GM12878 (cell line): ENCODE results near the gene PYGM. TPM values are rescaled to one million over a fixed set of nuclear protein-coding genes. Genes with fewer than 3 reads are reported as not detected.

Source experiments
- ATAC-seq: fragments of 200-7000 bp; cut with Tn5 transposase; 3 replicates; pipeline ENCODE4 v1.9.1; 2020; ENCODE audit warnings: mild to moderate bottlenecking, moderate library complexity
- BruUV-seq: library from RNA; stranded (reverse); fragments of 400-500 nt; replicated peaks from 2 replicates; lab custom pipeline; 2021; lab: Mats Ljungman, UMichigan
- CTCF ChIA-PET: fragments of 300-600 bp; sonication (Branson Sonifier 250); formaldehyde crosslinking; extraction: SDS; loops from one replicate; lab custom pipeline; 2021; ENCODE audit warnings: inconsistent platforms; lab: Yijun Ruan, JAX
- POLR2A ChIA-PET: fragments of 350-600 bp; formaldehyde crosslinking; extraction: SDS; loops from one replicate; lab custom pipeline; 2021; ENCODE audit warnings: inconsistent platforms; lab: Charles Lee
- RAD21 ChIA-PET: fragments of 300-600 bp; sonication (Branson Sonifier 250); formaldehyde crosslinking; loops from one replicate; lab custom pipeline; 2023; ENCODE audit warnings: antibody characterized with exemption; ENCODE audit not compliant: unreplicated experiment; lab: Charles Lee
- SMC1A ChIA-PET: fragments of 300-600 bp; sonication (Branson Sonifier 250); formaldehyde crosslinking; loops from one replicate; lab custom pipeline; 2023; ENCODE audit not compliant: unreplicated experiment, uncharacterized antibody; lab: Charles Lee
- DNase-seq: peaks from one replicate; pipeline ENCODE4 v3.0.0-alpha.2; 2011; ENCODE audit warnings: low read depth, low spot score
- FAIRE-seq: peaks from 3 replicates; lab custom pipeline; 2011; peaks lifted over from hg19 to GRCh38; lab: Jason Lieb, UNC
- H2AFZ ChIP-seq: 2 replicates; pipeline ENCODE4 v1.6.0; 2011; ENCODE audit warnings: low read depth, low read length, control low read depth; ENCODE audit not compliant: control insufficient read depth
- H3K27ac ChIP-seq: 2 replicates; pipeline ENCODE4 v1.5.1; 2011; ENCODE audit warnings: control low read depth; ENCODE audit not compliant: control insufficient read depth, insufficient read depth
- H3K27me3 ChIP-seq, 2 experiments: replicated peaks in 1 of 2; 2 replicates each; pipeline versions ENCODE4 v1.6.0 to v1.6.1; 2011; ENCODE audit warnings: low read length in 1 of 2; ENCODE audit not compliant: control insufficient read depth in 2 of 2, insufficient read depth in 2 of 2
- H3K36me3 ChIP-seq, 2 experiments: 2 replicates each; pipeline ENCODE4 v1.5.1; 2011; ENCODE audit warnings: low read length in 1 of 2; ENCODE audit not compliant: control insufficient read depth in 2 of 2, insufficient read depth in 2 of 2
- H3K4me1 ChIP-seq: 2 replicates; pipeline ENCODE4 v1.6.1; 2011; ENCODE audit warnings: mild to moderate bottlenecking, low read length, moderate library complexity, mixed read lengths; ENCODE audit not compliant: control insufficient read depth, insufficient read depth
- H3K4me2 ChIP-seq: 2 replicates; pipeline ENCODE4 v1.6.0; 2011; ENCODE audit warnings: control low read depth; ENCODE audit not compliant: control insufficient read depth, insufficient read depth
- H3K4me3 ChIP-seq: fragments of 200-600 bp; sonication (generic); 2 replicates; pipeline ENCODE4 v1.5.1; 2016
- H3K79me2 ChIP-seq: 2 replicates; pipeline ENCODE4 v1.6.0; 2011; ENCODE audit warnings: low read length; ENCODE audit not compliant: control insufficient read depth, insufficient read depth
- H3K9ac ChIP-seq: 2 replicates; pipeline ENCODE4 v1.8.0; 2011; ENCODE audit warnings: low read length, control low read depth, mixed read lengths; ENCODE audit not compliant: control insufficient read depth, insufficient read depth
- H3K9me3 ChIP-seq: replicated peaks from 3 replicates; pipeline ENCODE4 v1.5.1; 2011; ENCODE audit warnings: mild to moderate bottlenecking, low read length; ENCODE audit not compliant: control insufficient read depth, insufficient read depth
- H4K20me1 ChIP-seq: 2 replicates; pipeline ENCODE4 v1.6.0; 2011; ENCODE audit not compliant: control insufficient read depth, insufficient read depth
- BHLHE40 ChIP-seq, 2 experiments: fragments of 450-650 bp in 1 of 2; IDR thresholded peaks; 2 replicates each; pipeline ENCODE4 v1.6.1; 2011 to 2017; ENCODE audit warnings: low read depth in 2 of 2, borderline replicate concordance in 1 of 2, improper control_type of control experiment in 1 of 2, low read length in 1 of 2, mild to moderate bottlenecking in 1 of 2
- CHD2 ChIP-seq: IDR thresholded peaks from 2 replicates; pipeline ENCODE4 v1.6.1; 2011; ENCODE audit warnings: low read depth, low read length, improper control_type of control experiment, borderline replicate concordance
- EGR1 ChIP-seq, 2 experiments: IDR thresholded peaks; 1 replicate in 1 of 2; 2 replicates in 1 of 2; pipeline ENCODE4 v1.6.1; 2011 to 2012; ENCODE audit warnings: low read depth in 2 of 2, low read length in 2 of 2, borderline replicate concordance in 1 of 2, mild to moderate bottlenecking in 1 of 2, moderate library complexity in 1 of 2
- MEF2B ChIP-seq: fragments of 450-650 bp; IDR thresholded peaks from 2 replicates; pipeline ENCODE4 v1.6.1; 2018; ENCODE audit warnings: mild to moderate bottlenecking, moderate library complexity; ENCODE audit not compliant: partially characterized antibody, poor library complexity, severe bottlenecking
- POLR2AphosphoS2 ChIP-seq: IDR thresholded peaks from 2 replicates; pipeline ENCODE4 v1.6.1; 2011; ENCODE audit warnings: low read depth, mild to moderate bottlenecking, low read length, improper control_type of control experiment, moderate library complexity
- RFX5 ChIP-seq: IDR thresholded peaks from 2 replicates; pipeline ENCODE4 v1.6.1; 2011; ENCODE audit warnings: low read depth, low read length, improper control_type of control experiment
- SREBF1 ChIP-seq: IDR thresholded peaks from 2 replicates; pipeline ENCODE4 v1.6.1; 2012; ENCODE audit warnings: mild to moderate bottlenecking, low read length
- ZBED1 ChIP-seq: IDR thresholded peaks from 2 replicates; pipeline ENCODE4 v1.6.1; 2016; ENCODE audit warnings: borderline replicate concordance
- ZNF24 ChIP-seq: fragments of 450-650 bp; IDR thresholded peaks from 2 replicates; pipeline ENCODE4 v1.6.1; 2017; ENCODE audit warnings: antibody characterized with exemption, mild to moderate bottlenecking
- WGBS: methylation state at CpG from one replicate; pipeline ENCODE4 v1.1.6; 2016; ENCODE audit warnings: low lambda C conversion rate; ENCODE audit not compliant: insufficient replicate concordance, insufficient coverage; ENCODE audit errors: missing lambda C conversion rate; 5-methylcytosine and 5-hydroxymethylcytosine counted together
- in situ Hi-C: fragments of 300-500 bp; cut with MboI; formaldehyde crosslinking; loops from 9 replicates; pipeline ENCODE4 v1.14.3; 2018; ENCODE audit warnings: mixed read lengths
- intact Hi-C: fragments of 100-400 bp; cut with micrococcal nuclease; formaldehyde crosslinking; loops from one replicate; pipeline ENCODE4 v1.14.2; 2022; ENCODE audit not compliant: unreplicated experiment
- polyA plus RNA-seq, 11 experiments: library from polyadenylated mRNA; depleted of rRNA in 4 of 11; unstranded in 6 of 11; stranded (reverse) in 5 of 11; fragments of >200 nt; fragmentation: Nextera tagmentation in 4 of 11; fragmentation: Illumina TruSeq in 1 of 11; extraction: Ambion mirVana in 4 of 11; extraction: Trizol in 1 of 11; gene quantifications; 1 replicate in 1 of 11; 2 replicates in 10 of 11; pipeline versions ENCODE4 v1.2.1 to v1.2.3, GENCODE V29; 2011 to 2016; ENCODE audit warnings: inconsistent platforms in 2 of 11, missing spikeins in 2 of 11, low read depth in 1 of 11
- total RNA-seq, 4 experiments: library from RNA; depleted of rRNA in 3 of 4; stranded (reverse); fragments of >200 nt in 3 of 4; fragmentation: Illumina TruSeq in 1 of 4; extraction: Trizol in 1 of 4; gene quantifications; 2 replicates each; pipeline versions ENCODE4 v1.2.1 to v1.2.3, GENCODE V29; 2013 to 2021
- TF ChIP-seq, protein P1 (sequence below): IDR thresholded peaks from 2 replicates; pipeline ENCODE4 v1.6.1; 2011; ENCODE audit warnings: borderline replicate concordance, low read depth, mild to moderate bottlenecking, moderate library complexity, low read length; ENCODE audit not compliant: insufficient read depth, poor library complexity, severe bottlenecking
- TF ChIP-seq, protein P2 (sequence below): fragments of 450-650 bp; IDR thresholded peaks from 2 replicates; pipeline ENCODE4 v1.6.1; 2018; ENCODE audit warnings: mild to moderate bottlenecking, low read depth, moderate library complexity; ENCODE audit not compliant: partially characterized antibody

The PYGM gene
- total and polyA plus RNA-seq, 10 of the 15 experiments (the other 5 are each of a cell fraction or from before 2014, with no cell fraction given), result 0.04 to 3.7 (median 0.27) TPM; not detected in 1

DNA sequence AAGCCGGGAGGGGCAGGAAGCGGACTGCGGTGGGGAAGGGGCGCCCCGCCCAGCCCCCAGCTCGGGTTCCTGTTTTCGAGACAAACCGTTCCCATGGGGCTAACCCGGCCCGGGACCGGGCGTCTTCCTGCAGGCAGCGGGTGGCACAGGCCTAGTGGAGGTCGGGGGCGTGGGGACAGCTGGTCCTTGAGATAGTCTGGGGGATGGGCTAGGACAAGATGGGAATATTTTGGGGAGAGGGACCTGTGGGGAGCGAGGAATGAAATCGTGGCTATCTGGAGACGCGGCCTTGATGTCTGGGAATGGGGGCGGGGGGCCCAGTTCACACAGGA lies 14.6 kb downstream of the PYGM start (continued):
- TF ChIP-seq, protein P1, sequence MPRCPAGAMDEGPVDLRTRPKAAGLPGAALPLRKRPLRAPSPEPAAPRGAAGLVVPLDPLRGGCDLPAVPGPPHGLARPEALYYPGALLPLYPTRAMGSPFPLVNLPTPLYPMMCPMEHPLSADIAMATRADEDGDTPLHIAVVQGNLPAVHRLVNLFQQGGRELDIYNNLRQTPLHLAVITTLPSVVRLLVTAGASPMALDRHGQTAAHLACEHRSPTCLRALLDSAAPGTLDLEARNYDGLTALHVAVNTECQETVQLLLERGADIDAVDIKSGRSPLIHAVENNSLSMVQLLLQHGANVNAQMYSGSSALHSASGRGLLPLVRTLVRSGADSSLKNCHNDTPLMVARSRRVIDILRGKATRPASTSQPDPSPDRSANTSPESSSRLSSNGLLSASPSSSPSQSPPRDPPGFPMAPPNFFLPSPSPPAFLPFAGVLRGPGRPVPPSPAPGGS, result peak; percentile 13
- TF ChIP-seq MEF2B, result peak; percentile 91
- TF ChIP-seq, all 136 proteins: peak for 11

DNA sequence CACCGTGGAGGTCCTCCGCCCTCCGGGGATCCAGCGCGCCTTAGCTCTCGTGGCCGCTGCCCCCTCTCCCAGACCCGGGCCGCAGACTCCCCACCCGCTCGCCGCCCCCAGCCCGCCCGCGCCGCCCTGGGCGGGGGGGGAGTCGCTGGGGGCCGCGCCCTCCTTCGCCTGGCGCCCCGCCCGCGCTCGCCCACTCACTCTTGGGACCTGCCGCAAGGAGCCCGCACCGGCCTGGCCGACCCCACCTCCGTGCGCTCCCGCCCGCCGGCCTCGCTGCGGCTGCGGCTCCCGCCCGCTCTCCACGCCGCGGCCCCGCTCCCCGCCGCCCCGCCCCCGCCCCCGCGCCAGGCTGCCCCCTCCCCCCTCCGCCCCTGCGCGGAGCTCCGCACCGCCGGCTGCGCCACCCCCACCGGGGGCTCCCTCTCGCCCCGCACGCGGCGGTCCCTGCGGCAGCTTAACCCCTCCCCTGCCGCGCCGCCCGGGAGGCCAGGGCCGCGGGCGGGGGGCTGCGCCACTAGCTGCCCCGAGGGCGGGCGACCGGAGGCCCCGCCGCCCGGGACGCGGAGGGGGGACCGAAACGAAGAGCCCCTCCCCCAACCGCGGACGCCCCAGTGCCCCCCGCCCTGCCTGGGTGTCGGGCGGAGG lies 15.1 kb downstream of the PYGM start:
- BruUV-seq, result no TSS peak
- ATAC-seq (no peak), DNase-seq (no peak), FAIRE-seq (no peak)
- Histone ChIP-seq H4K20me1 (no peaks in the 10 kb centered on the region), H3K9ac (peak overlapping the region; percentile 34), H3K79me2 (no peaks in the 10 kb centered on the region), H3K4me3 (peak overlapping the region; percentile 68), H2AFZ (peak overlapping the region; percentile 77), H3K27ac (no peak overlapping the region), H3K36me3 (no peaks in the 10 kb centered on the region), H3K9me3 (no peaks in the 10 kb centered on the region), H3K4me1 (peaks cover 29% of the 10 kb centered on the region), H3K27me3 (peaks cover 0 to 5% of the 10 kb centered on the region in 2 experiments; a peak in 3 of 4 replicates), H3K4me2 (peak overlapping the region; percentile 98)
- whole genome bisulfite sequencing, result 2% methylated on average over 11 of the region's 89 CpGs
- RAD21 ChIA-PET, result interaction anchor here (0.6 to 3.6 kb wide), 10 partner anchors 16 to 104 kb away, joined by 3 to 21 read pairs (median 4); partner anchors contain the start of gene SF1
- CTCF ChIA-PET, result interaction anchor here (0.6 to 9.7 kb wide), 24 partner anchors 10 to 427 kb away, joined by 3 to 86 read pairs (median 6); partner anchors contain the start of genes PRDX5 and SF1
- SMC1A ChIA-PET, result interaction anchor here (0.7 to 3.2 kb wide), 6 partner anchors 19 to 56 kb away, joined by 3 to 15 read pairs (median 8); partner anchors contain the start of gene SF1
- POLR2A ChIA-PET, result interaction anchor here (0.8 kb wide), 1 partner anchor 27 kb away, joined by 4 read pairs; no protein-coding TSS in a partner anchor
- TF ChIP-seq ZNF24, result no peak
- TF ChIP-seq SREBF1, result no peak
- TF ChIP-seq, protein P2, sequence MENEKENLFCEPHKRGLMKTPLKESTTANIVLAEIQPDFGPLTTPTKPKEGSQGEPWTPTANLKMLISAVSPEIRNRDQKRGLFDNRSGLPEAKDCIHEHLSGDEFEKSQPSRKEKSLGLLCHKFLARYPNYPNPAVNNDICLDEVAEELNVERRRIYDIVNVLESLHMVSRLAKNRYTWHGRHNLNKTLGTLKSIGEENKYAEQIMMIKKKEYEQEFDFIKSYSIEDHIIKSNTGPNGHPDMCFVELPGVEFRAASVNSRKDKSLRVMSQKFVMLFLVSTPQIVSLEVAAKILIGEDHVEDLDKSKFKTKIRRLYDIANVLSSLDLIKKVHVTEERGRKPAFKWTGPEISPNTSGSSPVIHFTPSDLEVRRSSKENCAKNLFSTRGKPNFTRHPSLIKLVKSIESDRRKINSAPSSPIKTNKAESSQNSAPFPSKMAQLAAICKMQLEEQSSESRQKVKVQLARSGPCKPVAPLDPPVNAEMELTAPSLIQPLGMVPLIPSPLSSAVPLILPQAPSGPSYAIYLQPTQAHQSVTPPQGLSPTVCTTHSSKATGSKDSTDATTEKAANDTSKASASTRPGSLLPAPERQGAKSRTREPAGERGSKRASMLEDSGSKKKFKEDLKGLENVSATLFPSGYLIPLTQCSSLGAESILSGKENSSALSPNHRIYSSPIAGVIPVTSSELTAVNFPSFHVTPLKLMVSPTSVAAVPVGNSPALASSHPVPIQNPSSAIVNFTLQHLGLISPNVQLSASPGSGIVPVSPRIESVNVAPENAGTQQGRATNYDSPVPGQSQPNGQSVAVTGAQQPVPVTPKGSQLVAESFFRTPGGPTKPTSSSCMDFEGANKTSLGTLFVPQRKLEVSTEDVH, result no peak
- 0 out of 4 replicates have a peak, but pooled peaks of 1 of the 2 experiments have one; percentile 32 for TF ChIP-seq BHLHE40 (IDR thresholded peaks at IDR 0.05; ENCODE audit: borderline replicate concordance in 1 of 2, low read depth in 2 of 2, low read length in 1 of 2)
- peak in 1 of 2 experiments; percentile 37; a peak in 1 of 3 replicates for TF ChIP-seq EGR1 (IDR thresholded peaks at IDR 0.05; ENCODE audit: borderline replicate concordance in 1 of 2, low read depth in 2 of 2, low read length in 2 of 2)
- no peak for TF ChIP-seq POLR2AphosphoS2
- TF ChIP-seq CHD2, result no peak
- TF ChIP-seq ZBED1, result no peak
- TF ChIP-seq RFX5, result no peak
- intact Hi-C loops (loop anchor here (2.0 kb wide), 1 partner anchor 28 kb away; no protein-coding TSS in a partner anchor), in situ Hi-C loops (no loop called here)
